Fibroblast of peridontal ligament (primary cell): ENCODE measurements around the gene C14orf180.

Experiments used
- DNase-seq: peaks from one replicate; pipeline ENCODE4 v3.0.0-alpha.2; 2010; ENCODE audit errors: extremely low read depth

C14orf180 gene

GRCh38 chr14:104561632-104562495 is 17.7 kb upstream of the C14orf180 start:
- DNase-seq = no peak

GRCh38 chr14:104562606-104563005 is 17.0 kb upstream of the C14orf180 start:
- DNase-seq = no peak

- no peak for DNase-seq
Observed at GRCh38 chr14:104563191-104563741, 16.3 kb upstream of the C14orf180 start.

- DNase-seq = peak; percentile 23
Observed at GRCh38 chr14:104563742-104564615, 15.6 kb upstream of the C14orf180 start.

- no peak for DNase-seq
Observed at GRCh38 chr14:104564744-104565679, 14.6 kb upstream of the C14orf180 start.

GRCh38 chr14:104567141-104567956 is 12.2 kb upstream of the C14orf180 start:
- DNase-seq = no peak

DNA sequence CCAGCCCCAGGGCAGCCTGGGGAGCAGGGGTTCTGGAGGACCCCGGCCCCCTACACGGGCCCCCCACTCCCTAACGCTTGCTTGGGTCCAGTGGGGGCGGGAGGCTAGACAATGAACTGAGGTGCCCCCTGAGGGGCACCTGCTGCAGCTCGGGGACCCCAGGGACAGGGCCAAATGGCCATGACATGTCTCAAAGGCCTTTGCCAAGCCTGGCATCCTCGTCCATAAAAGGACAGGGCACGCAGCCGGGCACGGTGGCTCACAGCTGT is 11.7 kb upstream of the C14orf180 start:
- DNase-seq = no peak

- DNase-seq = no peak
Observed at GRCh38 chr14:104568620-104569019, 10.9 kb upstream of the C14orf180 start.

DNA sequence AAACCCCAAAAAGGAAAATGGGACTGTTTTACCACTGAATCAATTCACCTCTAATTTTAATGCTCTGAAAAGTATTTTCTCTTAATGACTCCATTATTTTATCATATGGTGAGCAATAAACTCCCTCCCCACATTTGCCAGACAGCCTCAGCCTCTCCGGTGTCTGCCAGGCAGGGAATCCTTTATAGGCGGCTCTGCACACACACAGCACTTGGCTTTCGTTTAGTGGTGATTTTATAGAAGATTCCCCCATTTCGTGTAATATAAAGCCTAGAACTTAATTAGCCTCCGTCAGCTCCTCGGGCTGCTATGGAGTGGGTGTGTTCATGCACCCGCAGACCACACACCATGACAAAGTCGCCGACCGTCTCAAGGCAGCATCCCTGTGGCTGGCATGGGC is 10.1 kb upstream of the C14orf180 start:
- no peak for DNase-seq

- DNase-seq = no peak
Observed at GRCh38 chr14:104571246-104571645, 8.3 kb upstream of the C14orf180 start.

DNA sequence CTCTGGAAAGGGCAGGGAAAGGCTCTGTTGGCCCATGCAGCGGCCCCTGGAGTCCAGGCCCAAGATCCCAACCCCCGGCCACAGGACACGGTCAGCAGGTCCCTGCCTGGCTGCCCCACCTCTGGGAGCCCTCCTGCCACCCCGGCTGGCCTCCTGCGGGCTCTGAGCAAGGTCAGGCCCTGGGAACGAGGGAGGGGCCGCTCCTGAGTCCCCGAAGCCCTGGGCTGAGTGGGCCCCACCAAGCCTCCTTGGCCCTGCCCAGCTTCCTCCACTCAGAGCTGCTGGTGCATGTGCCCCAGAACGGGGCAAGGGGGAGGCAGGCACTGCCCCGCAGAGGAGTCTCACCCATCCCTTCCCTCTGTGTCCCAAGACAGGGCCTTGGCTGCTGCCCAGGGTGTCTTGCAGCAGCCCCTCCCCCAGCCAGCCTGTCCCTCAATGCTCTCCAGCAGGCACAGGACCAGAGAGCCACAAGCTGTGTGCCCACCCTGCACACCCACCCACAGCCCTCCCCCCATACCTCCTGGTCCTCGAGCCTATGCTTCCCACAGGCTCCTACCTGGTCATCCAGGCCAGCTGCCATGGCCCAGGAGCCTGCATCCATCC is 7.4 kb upstream of the C14orf180 start:
- DNase-seq = no peak

GRCh38 chr14:104572668-104573067 is 6.9 kb upstream of the C14orf180 start:
- no peak for DNase-seq

- DNase-seq = no peak
Observed at GRCh38 chr14:104573930-104574329, 5.6 kb upstream of the C14orf180 start.

DNA sequence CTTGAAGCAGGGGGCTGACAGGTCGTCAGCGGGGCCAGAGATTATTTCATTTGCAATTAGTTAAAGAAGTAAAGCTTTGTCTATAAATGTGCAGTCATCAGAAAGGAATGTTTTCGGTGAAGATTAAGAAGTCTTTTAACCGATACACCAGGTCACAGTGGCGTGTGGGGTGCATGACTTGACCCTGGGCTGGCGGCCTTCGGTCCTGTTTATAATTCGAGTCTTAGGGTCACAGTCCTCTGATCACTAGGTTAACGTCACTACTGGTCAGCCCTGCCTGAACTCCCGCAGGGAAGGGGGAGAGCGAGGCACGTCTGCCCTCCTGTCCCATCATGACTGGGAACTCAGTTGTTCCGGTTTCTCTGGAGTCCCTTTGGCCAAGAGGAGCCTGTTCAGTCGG is 5.0 kb upstream of the C14orf180 start:
- DNase-seq = no peak

DNA sequence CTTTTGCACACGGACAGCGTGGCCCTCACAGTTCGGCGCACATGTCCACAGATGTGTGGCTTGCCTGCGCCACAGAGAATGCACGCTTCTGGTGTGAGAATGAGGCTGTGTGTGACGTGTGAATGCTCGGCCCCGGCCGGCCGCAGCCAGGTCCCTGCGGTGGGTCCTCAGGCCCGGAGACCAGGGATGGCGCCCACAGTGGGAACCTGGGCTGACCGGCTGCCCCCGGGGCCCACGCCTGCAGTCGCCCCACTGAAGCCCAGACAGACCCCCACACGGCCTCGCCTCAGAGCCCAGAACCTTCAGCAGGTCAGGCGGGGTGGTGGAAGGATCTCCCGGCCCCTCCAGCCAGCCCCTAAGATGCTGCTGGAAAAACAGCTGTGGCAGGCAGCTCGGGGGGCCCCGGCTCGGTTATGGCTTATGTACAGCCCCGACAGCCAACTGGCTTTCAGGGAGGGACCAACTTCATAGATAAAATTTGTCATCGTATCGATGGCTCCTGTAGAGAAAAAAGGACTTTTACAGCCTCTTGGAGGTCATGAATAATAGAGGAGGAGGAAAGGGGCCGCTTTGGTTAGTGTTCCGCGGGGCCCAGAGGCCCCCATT is 4.5 kb upstream of the C14orf180 start:
- DNase-seq = no peak

- DNase-seq = no peak
Observed at GRCh38 chr14:104576232-104576969, 3.2 kb upstream of the C14orf180 start.

DNA sequence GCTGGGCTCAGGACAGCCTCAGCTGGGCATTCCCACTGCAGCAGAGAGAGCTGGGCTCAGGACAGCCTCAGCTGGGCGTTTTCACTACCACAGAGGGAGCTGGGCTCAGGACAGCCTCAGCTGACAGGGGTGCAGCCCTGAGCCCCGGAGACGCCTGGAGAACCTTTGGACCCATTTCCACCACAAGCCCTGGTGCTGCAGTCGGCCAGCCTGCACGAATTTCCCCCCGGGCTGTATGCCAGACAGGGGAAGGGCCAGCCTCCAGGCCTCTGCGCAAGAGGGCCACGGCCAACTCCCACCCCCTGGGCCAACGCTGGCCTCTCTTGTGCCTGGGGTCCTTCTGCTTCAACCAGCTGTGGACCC is 2.6 kb upstream of the C14orf180 start:
- DNase-seq = no peak

GRCh38 chr14:104577426-104577825 is 2.1 kb upstream of the C14orf180 start:
- no peak for DNase-seq

GRCh38 chr14:104577847-104578301 is 1.7 kb upstream of the C14orf180 start:
- DNase-seq = no peak
